Caco-2 (cell line): ENCODE results near the gene ASXL1. TPM values are rescaled to one million over a fixed set of nuclear protein-coding genes. Genes with fewer than 3 reads are reported as not detected.
A peak's percentile ranks its signal among the peaks of the same experiment; 100 is the strongest.

ENCODE experiments used
- BruUV-seq: library from RNA; stranded (reverse); fragments of 400-500 nt; replicated peaks from 2 replicates; lab custom pipeline; 2021; lab: Mats Ljungman, UMichigan
- CTCF ChIA-PET: fragments of 300-600 bp; sonication (Branson Sonifier 250); formaldehyde crosslinking; loops from one replicate; lab custom pipeline; 2022; ENCODE audit warnings: antibody characterized with exemption; lab: Charles Lee
- POLR2A ChIA-PET: fragments of 300-600 bp; sonication (Branson Sonifier 250); formaldehyde crosslinking; loops from one replicate; lab custom pipeline; 2022; ENCODE audit warnings: antibody characterized with exemption; lab: Charles Lee
- DNase-seq, 2 experiments: peaks; one replicate each; pipeline versions ENCODE4 v3.0.0 to v3.0.0-alpha.2; 2020 to 2022
- H3K27me3 ChIP-seq: replicated peaks from 2 replicates; pipeline ENCODE4 v1.6.0; 2011; ENCODE audit warnings: low read length; ENCODE audit not compliant: control insufficient read depth, insufficient read depth
- H3K36me3 ChIP-seq: 2 replicates; pipeline ENCODE4 v1.5.1; 2011; ENCODE audit warnings: low read length; ENCODE audit not compliant: control insufficient read depth, insufficient read depth
- H3K4me1 ChIP-seq: fragments of 250-450 bp; sonication (Bioruptor Pico); 2 replicates; pipeline ENCODE4 v1.5.1; 2020; ENCODE audit warnings: mild to moderate bottlenecking
- H3K4me3 ChIP-seq: 2 replicates; pipeline ENCODE4 v1.5.1; 2011; ENCODE audit warnings: low read depth, mild to moderate bottlenecking, control low read depth, low read length
- H3K9me3 ChIP-seq: fragments of 250-450 bp; sonication (Bioruptor Pico); 2 replicates; pipeline ENCODE4 v1.5.1; 2020; ENCODE audit warnings: mild to moderate bottlenecking, moderate library complexity
- H3K27ac Mint-ChIP-seq: one replicate; pipeline ENCODE4 v1.8.0; 2022; ENCODE audit warnings: mixed read lengths; ENCODE audit not compliant: unreplicated experiment
- H3K27me3 Mint-ChIP-seq: one replicate; pipeline ENCODE4 v1.8.0; 2022; ENCODE audit warnings: mixed read lengths; ENCODE audit not compliant: insufficient read depth, unreplicated experiment
- H3K36me3 Mint-ChIP-seq: one replicate; pipeline ENCODE4 v1.8.0; 2022; ENCODE audit warnings: mild to moderate bottlenecking, mixed read lengths; ENCODE audit not compliant: insufficient read depth, unreplicated experiment
- H3K4me1 Mint-ChIP-seq: one replicate; pipeline ENCODE4 v1.8.0; 2022; ENCODE audit warnings: low read depth, mixed read lengths; ENCODE audit not compliant: unreplicated experiment
- H3K4me3 Mint-ChIP-seq: one replicate; pipeline ENCODE4 v1.8.0; 2022; ENCODE audit warnings: mild to moderate bottlenecking, moderate library complexity, mixed read lengths; ENCODE audit not compliant: unreplicated experiment
- H3K9me3 Mint-ChIP-seq: one replicate; pipeline ENCODE4 v1.8.0; 2022; ENCODE audit warnings: mixed read lengths; ENCODE audit not compliant: unreplicated experiment
- CTCF ChIP-seq, 2 experiments: fragments of 200-600 bp in 1 of 2; IDR thresholded peaks; 1 replicate in 1 of 2; 2 replicates in 1 of 2; pipeline versions ENCODE4 v1.5.1 to v1.8.0; 2011 to 2022; ENCODE audit warnings: antibody characterized with exemption in 1 of 2, control low read depth in 1 of 2, inconsistent platforms in 1 of 2, low read depth in 1 of 2, low read length in 1 of 2, mild to moderate bottlenecking in 1 of 2, moderate library complexity in 1 of 2; ENCODE audit not compliant: insufficient read depth in 1 of 2, severe bottlenecking in 1 of 2, unreplicated experiment in 1 of 2
- intact Hi-C: fragments of 100-400 bp; cut with micrococcal nuclease; formaldehyde crosslinking; loops from one replicate; pipeline ENCODE4 v1.10.0; 2022; ENCODE audit not compliant: unreplicated experiment
- total RNA-seq: library from RNA; stranded (reverse); gene quantifications from 2 replicates; pipeline ENCODE4 v1.2.3, GENCODE V29; 2022

Gene ASXL1
- total RNA-seq, 1 experiment from 2014 or later, result 226 TPM

DNA sequence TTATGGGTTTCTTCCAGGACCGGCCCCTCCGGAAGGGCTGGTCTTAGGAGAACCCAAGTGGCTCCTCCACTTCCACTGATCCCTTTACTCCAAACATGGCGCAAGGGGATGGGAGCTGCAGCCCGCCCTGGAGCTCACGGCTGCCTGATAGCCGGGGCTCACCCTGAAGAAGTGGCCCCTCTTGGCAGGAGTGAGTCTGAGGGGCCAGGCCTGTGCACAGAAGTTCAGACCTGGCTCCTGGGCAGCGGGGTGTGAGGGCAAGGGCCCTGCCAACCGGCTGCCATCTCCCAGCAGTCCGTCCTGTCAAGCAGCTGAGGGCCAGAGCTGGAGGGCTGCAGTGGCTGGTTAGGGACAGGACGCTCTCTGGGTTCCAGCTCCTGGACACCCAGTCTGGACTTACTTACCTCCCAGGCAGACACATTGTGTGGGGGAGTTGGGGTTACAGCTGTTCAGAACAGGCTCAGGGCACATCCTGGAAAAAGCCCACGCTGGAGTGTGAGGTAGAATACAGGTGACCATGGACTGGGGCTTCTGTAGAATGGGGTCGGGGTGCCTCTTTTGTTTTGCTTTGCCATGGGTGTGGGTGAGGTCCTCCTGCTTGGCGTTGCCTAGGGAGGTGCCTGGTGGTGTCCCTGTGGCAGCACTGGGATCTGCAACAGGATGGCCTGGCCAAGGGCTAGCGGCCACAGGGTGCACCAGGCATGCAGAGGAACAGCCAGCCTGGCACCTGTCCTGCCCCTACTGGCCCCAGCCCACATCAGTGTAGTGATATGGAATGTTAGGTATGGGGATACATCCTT is 88.4 kb downstream of the ASXL1 start:
- Mint-ChIP-seq H3K36me3 (peaks cover 98% of the 10 kb centered on the region), H3K4me1 (peaks cover 22% of the 10 kb centered on the region), H3K27ac (peak overlapping the region; percentile 34), H3K9me3 (no peaks in the 10 kb centered on the region), H3K4me3 (no peak overlapping the region), H3K27me3 (no peaks in the 10 kb centered on the region)
- Histone ChIP-seq H3K36me3 (peaks cover 10% of the 10 kb centered on the region), H3K27me3 (no peaks in the 10 kb centered on the region), H3K4me1 (0 out of 2 replicates have a peak, but pooled peaks cover 5% of the 10 kb centered on the region), H3K4me3 (no peak overlapping the region), H3K9me3 (no peaks in the 10 kb centered on the region)
- DNase-seq, result peak; percentile 35 to 49
- BruUV-seq, result no TSS peak
- POLR2A ChIA-PET, result interaction anchor here (0.6 kb wide), 1 partner anchor 36 kb away, joined by 3 read pairs; no protein-coding TSS in a partner anchor
- no peak for TF ChIP-seq CTCF (IDR thresholded peaks at IDR 0.05; ENCODE audit: insufficient read depth in 1 of 2, low read depth in 1 of 2, low read length in 1 of 2, severe bottlenecking in 1 of 2, unreplicated experiment in 1 of 2)
- CTCF ChIA-PET, result no interaction called here
- intact Hi-C loops, result loop anchor here (10.0 kb wide), 1 partner anchor 208 kb away; no protein-coding TSS in a partner anchor

DNA sequence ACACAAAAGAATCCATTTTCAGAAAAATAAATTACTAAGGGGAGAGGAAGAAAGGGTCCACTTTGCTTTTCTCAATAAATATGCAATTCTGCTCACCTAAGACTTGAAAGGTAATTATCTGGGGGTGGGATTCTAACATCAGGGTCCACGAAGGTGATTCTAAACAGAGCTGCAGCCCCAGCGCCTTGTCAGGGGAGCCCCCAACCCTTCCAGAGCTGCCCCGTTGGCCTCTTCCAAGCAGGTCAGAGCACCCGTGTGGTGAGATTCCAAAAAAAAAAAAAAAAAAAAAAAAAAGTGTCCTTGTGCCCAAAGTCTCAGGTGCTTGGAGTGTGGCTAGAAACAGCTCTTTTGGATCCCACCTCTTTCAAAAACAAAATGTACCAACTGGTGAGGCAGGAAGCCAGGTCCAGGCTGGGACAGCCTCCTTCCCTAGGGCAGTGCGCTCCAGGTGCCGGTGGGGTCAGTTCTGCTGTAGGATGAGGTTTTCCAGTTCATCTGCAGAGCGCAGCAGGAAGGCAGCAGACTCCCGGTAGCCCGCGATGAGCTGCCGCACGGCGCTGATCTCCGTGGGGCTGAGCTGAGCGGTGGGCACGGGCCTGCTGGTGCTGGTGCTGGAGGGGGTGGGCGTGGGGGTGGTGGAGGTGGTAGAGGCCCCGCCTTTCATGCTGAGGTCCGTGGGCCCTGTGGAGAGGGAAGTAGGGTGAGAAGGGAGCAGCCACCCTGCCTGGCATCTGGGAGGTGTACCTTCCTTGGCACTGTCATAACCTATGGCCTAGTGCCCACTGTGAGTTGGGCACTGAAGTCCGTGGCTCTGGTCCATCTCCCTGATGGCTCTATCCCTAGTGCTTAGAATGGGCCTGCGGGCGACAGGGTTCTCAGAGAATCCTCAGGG is 89.3 kb downstream of the ASXL1 start:
- no peaks in the 10 kb centered on the region for H3K27me3 Mint-ChIP-seq
- no peak overlapping the region for H3K4me3 Mint-ChIP-seq
- DNase-seq, result peak in 1 of 2 experiments; percentile 17
- ChIA-PET CTCF (no interaction called here), POLR2A (interaction anchor here (0.6 kb wide), 1 partner anchor 103 kb away, joined by 4 read pairs; no protein-coding TSS in a partner anchor)
- H3K36me3 Mint-ChIP-seq, result peaks cover 100% of the 10 kb centered on the region
- H3K9me3 Mint-ChIP-seq, result no peaks in the 10 kb centered on the region
- H3K27me3 ChIP-seq, result no peaks in the 10 kb centered on the region
- H3K36me3 ChIP-seq, result peaks cover 12% of the 10 kb centered on the region
- intact Hi-C loops, result loop anchor here (10.0 kb wide), 1 partner anchor 207 kb away; no protein-coding TSS in a partner anchor
- H3K4me1 Mint-ChIP-seq, result peaks cover 22% of the 10 kb centered on the region
- no peak for TF ChIP-seq CTCF (IDR thresholded peaks at IDR 0.05; ENCODE audit: insufficient read depth in 1 of 2, low read depth in 1 of 2, low read length in 1 of 2, severe bottlenecking in 1 of 2, unreplicated experiment in 1 of 2)
- no TSS peak for BruUV-seq
- H3K27ac Mint-ChIP-seq, result peak overlapping the region; percentile 46
- no peak overlapping the region for H3K4me3 ChIP-seq
- 0 out of 2 replicates have a peak, but pooled peaks cover 5% of the 10 kb centered on the region for H3K4me1 ChIP-seq
- H3K9me3 ChIP-seq, result no peaks in the 10 kb centered on the region
